Cardiac muscle cell (in vitro differentiated cells and primary cell): ENCODE data around the gene DHRSX. TPM values are rescaled to one million over a fixed set of nuclear protein-coding genes. Genes with fewer than 3 reads are reported as not detected.
"Not testable (repeated sequence)": the region's sequence is repeated elsewhere in the genome, so short reads cannot be mapped to it uniquely, and the experiment has no call there.

Experiments
- DNase-seq, 2 donors: peaks; one replicate each; pipeline versions ENCODE4 v3.0.0 to v3.0.0-alpha.2; 2010 to 2017; ENCODE audit warnings: low read depth in 1 of 2, low spot score in 1 of 2
- H3K27ac ChIP-seq: fragments of 200-600 bp; sonication (generic); 2 replicates; pipeline ENCODE4 v1.5.1; 2016
- H3K27me3 ChIP-seq: fragments of 200-600 bp; sonication (generic); 2 replicates; pipeline ENCODE4 v1.6.0; 2016; ENCODE audit warnings: control low read depth
- H3K36me3 ChIP-seq: fragments of 200-600 bp; sonication (generic); 2 replicates; pipeline ENCODE4 v1.5.1; 2016; ENCODE audit warnings: control low read depth
- H3K4me1 ChIP-seq: fragments of 200-600 bp; sonication (generic); 2 replicates; pipeline ENCODE4 v1.8.1; 2017; ENCODE audit warnings: low read depth, mild to moderate bottlenecking, mixed run types
- H3K4me3 ChIP-seq: fragments of 200-600 bp; sonication (generic); 2 replicates; pipeline ENCODE4 v1.5.1; 2016; ENCODE audit warnings: mild to moderate bottlenecking
- H3K9me3 ChIP-seq: fragments of 200-600 bp; sonication (generic); 2 replicates; pipeline ENCODE4 v1.5.1; 2017; ENCODE audit warnings: low read depth, mild to moderate bottlenecking, control low read depth
- CTCF ChIP-seq: IDR thresholded peaks from 2 replicates; pipeline ENCODE4 v1.5.1; 2012; ENCODE audit warnings: low read depth, mild to moderate bottlenecking, low read length
- polyA plus RNA-seq: library from polyadenylated mRNA; unstranded; fragments of >200 nt; fragmentation: Nextera tagmentation; extraction: Ambion mirVana; gene quantifications from 2 replicates; pipeline ENCODE4 v1.2.1, GENCODE V29; 2016
- total RNA-seq: library from RNA; depleted of rRNA; stranded (reverse); fragments of >200 nt; gene quantifications from 2 replicates; pipeline ENCODE4 v1.2.3, GENCODE V29; 2016

Gene DHRSX
- total and polyA plus RNA-seq, 2 experiments from 2014 or later, result 20.4 to 33.4 TPM

GRCh38 chrX:2242980-2243379 lies 257.8 kb downstream of the DHRSX start:
- Histone ChIP-seq H3K4me1 (no peaks in the 10 kb centered on the region), H3K9me3 (no peaks in the 10 kb centered on the region), H3K27ac (no peak overlapping the region), H3K27me3 (no peaks in the 10 kb centered on the region), H3K36me3 (no peaks in the 10 kb centered on the region), H3K4me3 (no peak overlapping the region)
- DNase-seq, result no peak
- no peak for TF ChIP-seq CTCF

- Histone ChIP-seq H3K9me3 (no peaks in the 10 kb centered on the region), H3K27ac (no peak overlapping the region), H3K27me3 (no peaks in the 10 kb centered on the region), H3K4me3 (no peak overlapping the region), H3K4me1 (no peaks in the 10 kb centered on the region), H3K36me3 (no peaks in the 10 kb centered on the region)
- TF ChIP-seq CTCF, result no peak
- no peak for DNase-seq
Observed at GRCh38 chrX:2242326-2242725, 258.4 kb downstream of the DHRSX start.

DNA sequence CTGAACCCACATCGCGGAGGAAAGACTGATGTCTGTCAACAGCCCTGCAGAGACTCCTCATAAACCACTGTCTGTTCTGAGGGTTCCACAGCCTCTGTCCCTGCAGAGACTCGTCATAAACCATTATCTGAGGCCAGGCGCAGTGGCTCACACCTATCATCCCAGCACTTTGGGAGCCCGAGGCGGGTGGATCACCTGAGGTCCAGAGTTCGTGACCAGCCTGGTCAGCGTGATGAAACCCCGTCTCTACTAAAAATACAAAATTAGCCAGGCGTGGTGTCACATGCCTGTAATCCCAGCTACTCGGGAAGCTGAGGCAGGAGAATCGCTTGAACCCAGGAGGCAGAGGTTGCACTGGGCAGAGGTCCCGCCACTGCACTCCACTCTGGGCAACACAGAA lies 259.3 kb downstream of the DHRSX start:
- DNase-seq, H3K27ac ChIP-seq: not testable (repeated sequence)

GRCh38 chrX:2240761-2241160 lies 260.0 kb downstream of the DHRSX start:
- not testable (repeated sequence) for H3K4me1 ChIP-seq, H3K4me3 ChIP-seq, H3K27me3 ChIP-seq, H3K36me3 ChIP-seq, H3K27ac ChIP-seq, DNase-seq, H3K9me3 ChIP-seq

More for the DNA sequence above, 259.3 kb downstream of the DHRSX start:
- not testable (repeated sequence) for H3K9me3 ChIP-seq, H3K4me3 ChIP-seq, H3K36me3 ChIP-seq, H3K27me3 ChIP-seq, H3K4me1 ChIP-seq

DNA sequence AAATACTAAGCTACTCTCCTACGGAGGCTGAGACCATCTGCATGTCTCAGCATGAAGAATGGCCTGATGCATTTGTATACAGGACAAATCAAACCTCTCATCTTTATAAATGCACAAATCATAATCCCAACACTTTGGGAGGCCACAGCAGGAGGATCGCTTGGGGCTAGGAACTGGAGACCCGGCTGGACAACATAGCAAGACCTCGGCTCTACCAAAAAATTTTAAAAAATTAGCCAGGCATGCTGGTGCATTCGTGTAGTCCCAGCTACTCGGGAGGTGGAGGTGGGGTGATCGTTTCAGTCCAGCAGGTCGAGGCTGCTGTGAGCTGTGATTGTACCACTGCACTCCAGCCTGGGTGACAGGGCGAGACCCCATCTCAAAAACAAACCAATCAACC lies 262.8 kb downstream of the DHRSX start:
- H3K36me3 ChIP-seq, result no peaks in the 10 kb centered on the region
- DNase-seq, result no peak
- H3K27ac ChIP-seq, result no peak overlapping the region
- H3K4me1 ChIP-seq, result peaks cover 9% of the 10 kb centered on the region
- H3K9me3 ChIP-seq, result no peaks in the 10 kb centered on the region
- no peak overlapping the region for H3K4me3 ChIP-seq
- H3K27me3 ChIP-seq, result no peaks in the 10 kb centered on the region
- TF ChIP-seq CTCF, result no peak

DNA sequence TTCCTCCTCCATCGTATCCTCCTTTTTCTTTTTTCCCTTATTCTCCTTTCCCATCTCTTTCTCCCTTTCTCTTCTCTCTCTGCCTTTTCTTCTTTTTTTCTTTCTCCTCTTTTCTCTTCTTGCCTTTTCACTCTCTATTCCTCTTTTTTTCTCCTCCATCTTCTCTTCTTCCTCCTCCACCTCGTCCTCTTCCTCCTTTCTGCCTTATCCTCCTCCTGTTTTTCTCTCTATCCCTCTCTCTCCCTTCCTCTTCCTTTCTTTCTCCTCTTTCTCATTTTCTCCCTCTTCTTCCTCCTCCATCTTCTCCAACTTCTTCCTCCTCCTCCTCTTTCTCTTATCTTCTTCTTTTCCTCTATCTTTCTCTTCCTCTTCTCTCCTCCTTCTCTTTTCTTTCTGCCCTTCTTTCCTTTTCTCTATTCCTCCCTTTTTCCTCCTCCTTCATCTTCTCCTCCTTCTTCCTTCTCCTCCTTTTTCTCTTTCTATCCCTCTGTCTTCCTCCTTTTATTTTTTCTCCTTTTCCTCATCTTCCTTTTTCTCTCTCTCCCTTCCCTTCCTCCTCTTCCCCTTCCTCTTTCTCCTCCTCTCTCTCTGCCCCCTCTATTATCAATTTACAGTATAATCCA lies 269.1 kb downstream of the DHRSX start:
- Histone ChIP-seq H3K27ac (no peak overlapping the region), H3K4me3 (no peak overlapping the region), H3K27me3 (no peaks in the 10 kb centered on the region), H3K36me3 (no peaks in the 10 kb centered on the region), H3K9me3 (no peaks in the 10 kb centered on the region), H3K4me1 (peaks cover 12% of the 10 kb centered on the region)
- no peak for TF ChIP-seq CTCF
- DNase-seq, result no peak

DNA sequence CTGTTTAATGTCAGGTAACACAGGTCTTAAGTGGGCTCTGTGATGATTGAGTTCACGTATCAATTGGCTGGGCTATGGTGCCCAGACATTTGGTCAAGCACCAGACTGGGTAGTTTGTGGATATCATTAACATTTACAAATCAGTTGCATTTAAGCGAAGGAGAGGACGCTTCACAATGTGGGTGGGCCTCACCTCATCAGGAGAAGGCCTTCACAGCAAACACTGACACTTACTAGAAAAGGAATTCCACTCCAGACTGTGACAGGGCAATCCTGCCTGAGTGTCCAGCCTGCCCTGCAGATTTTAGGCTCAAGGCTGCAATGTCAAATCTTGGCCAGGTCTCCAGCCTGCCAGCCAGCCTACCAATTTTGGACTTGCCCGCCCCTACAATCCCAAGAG lies 270.3 kb downstream of the DHRSX start:
- no peak for DNase-seq
- TF ChIP-seq CTCF, result no peak
- Histone ChIP-seq H3K36me3 (no peaks in the 10 kb centered on the region), H3K9me3 (no peaks in the 10 kb centered on the region), H3K4me3 (no peak overlapping the region), H3K27me3 (no peaks in the 10 kb centered on the region), H3K27ac (no peak overlapping the region), H3K4me1 (peaks cover 12% of the 10 kb centered on the region)
